GM19238 (cell line): ENCODE data around the gene ANKH.
"Not testable (repeated sequence)": the region's sequence is repeated elsewhere in the genome, so short reads cannot be mapped to it uniquely, and the experiment has no call there.

ENCODE experiments used
- DNase-seq: peaks from one replicate; pipeline ENCODE4 v3.0.0; 2011; ENCODE audit warnings: low spot score; ENCODE audit not compliant: insufficient read length

ANKH gene

DNA sequence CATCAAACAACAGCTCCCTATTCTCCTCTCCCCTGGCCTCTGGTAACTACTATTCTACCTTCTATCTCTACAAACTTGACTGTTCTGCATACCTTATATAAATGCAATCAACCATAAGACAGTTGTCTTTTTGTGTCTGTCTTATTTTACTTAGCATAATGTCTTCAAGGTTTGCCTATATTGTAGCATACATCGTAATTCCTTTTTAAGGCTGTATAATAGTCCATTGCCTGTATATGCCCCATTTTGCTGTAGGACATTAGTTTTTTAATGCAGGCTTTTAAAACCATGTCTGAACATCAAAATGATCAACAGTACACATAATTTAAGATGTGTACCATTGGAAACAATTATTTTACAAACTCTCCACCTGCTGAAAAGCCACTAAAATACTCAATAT, 12.4 kb downstream of the ANKH start:
- DNase-seq = no peak

DNA sequence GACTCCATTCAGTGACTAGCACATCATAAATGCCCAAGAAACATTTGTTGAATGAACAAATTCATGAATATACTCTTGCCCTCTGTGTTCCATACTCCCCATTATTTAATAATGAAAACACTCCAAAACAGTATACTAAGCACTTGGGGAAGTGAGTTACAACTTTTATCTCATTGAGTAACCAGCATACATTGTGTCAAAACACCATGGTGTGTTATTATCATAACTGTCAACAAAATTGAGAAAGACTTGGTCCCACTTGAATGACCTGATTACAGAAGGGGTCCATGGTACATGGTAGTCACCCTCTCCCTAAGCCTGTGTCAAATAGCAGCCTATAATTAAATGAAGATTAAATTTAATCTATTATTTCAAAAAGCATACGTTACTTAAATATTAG, 16.2 kb downstream of the ANKH start:
- DNase-seq = no peak

DNA sequence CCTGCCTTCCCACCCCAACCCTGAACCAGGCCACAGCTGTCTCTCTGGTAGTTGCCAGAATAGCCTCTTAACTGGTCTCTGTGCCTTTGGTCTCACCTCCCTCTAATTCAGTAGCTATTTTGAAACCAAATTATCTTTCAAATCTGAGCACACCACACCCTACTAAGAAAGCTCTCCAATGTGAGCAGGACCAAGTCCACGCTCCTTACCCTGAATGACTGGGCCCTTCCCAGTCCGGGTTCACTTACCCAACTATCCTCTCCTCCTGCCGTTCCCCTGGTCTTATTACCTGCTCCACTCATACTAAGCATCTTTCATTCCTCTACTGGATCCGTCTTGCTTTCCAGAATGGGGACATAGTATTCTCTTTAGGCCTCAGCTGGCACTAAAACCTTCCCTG, 16.8 kb downstream of the ANKH start:
- no peak for DNase-seq

DNA sequence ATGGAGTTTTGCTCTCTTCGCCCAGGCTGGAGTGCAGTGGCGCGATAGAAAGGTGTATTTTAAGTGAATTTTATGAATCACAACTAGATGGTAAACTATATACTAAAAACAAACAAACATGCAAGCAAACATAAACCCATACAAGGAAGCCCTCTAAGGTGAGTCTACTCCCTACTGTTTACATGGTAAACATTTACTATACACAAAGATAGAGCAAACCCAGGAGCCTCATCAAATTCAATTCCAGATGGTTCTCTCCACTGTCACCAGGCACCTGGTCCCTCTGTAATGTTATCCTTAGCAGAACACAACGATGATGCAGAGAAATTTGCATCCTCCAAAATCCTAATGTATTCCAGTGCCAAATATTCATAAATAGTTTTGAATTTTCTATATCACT, 17.9 kb downstream of the ANKH start:
- DNase-seq = no peak

DNA sequence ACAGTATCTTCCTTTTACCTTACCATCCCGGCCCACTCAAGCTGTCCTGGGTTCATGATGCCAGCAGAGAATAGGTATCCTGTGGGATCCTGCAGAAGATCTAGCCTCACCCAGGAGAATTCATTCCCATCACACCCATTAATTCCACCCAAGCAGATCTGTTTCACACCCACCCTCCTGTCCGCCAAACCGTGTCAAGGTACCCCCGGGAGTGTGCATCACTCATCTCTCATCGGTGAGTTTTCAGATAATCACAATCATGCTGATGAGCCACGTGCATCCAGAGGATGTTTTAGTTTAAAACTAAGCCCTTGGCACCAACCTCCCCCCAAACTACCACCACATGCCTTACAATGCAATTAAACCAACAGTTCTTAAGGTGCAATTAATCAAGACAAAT, 18.8 kb downstream of the ANKH start:
- no peak for DNase-seq

DNA sequence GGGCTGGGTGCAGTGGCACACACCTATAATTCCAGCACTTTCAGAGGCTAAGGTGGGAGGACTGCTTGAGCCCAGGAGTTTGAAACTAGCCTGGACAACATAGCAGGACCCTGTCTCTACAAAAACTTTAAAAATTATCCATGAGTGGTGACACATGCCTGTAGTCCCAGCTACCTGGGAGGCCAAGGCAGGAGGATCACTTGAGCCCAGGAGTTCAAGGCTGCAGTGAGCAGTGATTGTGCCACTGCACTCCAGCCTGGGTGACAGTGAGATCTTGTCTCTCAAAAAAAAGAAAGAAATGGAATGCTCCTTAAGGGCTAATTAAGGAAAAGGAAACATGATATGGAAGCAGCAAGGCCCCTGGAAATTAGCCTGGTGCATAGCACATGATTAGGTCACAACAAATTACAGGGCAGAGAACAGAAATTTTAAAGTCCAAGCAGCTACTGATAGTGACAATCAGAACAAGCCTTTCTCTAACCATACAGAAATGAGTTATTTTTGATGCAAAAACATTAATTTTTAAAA, 19.5 kb downstream of the ANKH start:
- no peak for DNase-seq

DNA sequence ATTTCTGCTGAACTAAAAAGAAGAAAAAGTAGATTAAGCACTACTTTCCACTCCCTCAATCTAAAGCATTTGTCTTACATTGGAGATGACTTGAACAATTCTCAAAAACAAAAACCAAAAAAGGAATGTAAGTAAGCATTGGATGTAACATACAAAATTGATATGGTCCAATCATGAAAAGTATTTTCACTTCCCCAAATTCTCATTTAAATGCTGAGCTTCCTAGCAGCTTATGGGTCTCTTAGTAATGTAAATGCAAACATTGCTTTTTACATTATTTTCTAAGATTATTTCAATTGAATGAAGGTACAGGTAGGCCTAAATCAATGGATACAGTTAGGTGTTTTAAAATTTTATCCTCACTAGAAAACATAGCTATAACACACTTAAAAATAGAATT, 20.0 kb downstream of the ANKH start:
- no peak for DNase-seq

DNA sequence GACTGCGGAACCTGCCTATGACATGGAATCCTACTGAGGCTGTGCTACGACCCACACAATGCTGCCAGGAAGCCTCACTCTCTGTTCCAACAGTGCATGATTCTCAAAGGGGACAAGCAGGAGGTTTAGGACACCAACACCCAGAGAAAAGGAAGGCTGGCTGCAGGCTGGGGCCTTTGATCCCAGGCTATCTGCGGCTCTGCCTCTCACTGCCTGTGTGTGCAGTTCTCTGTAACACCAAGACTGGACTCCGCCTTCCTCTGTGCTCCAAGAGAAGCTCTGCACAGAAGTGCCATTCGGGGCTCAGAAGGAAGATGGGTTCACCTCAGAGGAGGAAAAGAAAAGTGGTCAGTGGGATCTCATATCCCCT, 20.5 kb downstream of the ANKH start:
- no peak for DNase-seq

DNA sequence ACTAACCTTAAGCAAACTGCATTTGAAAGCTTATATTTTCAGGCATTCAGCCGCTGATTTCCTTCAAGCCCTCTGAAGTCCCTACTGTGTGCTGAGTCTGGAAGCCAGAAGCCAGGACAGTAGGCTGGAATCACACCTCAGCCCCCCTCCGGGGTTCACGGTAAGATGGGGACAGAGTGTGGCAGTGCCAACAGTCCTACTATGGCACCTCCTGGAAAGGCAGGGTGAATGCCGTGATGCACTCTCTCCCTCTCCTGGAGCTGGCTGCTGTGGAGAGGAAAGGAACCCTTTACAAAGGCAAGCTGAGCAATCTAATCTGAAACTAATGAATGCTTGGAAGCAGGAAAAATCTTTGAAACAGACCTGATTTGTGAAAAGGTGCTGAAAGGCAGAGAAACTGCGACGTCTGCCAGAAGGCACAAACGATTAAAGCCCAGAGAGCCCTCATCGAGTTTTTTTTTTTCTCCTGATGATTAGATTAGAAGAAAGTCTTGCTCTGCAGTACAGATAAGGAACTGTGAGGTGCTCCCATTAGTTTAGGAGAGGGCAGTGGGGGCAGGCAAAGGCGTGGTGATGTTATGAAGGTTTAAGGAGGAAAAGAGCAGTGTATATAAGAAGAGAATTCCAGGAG, 21.0 kb downstream of the ANKH start:
- DNase-seq = no peak

DNA sequence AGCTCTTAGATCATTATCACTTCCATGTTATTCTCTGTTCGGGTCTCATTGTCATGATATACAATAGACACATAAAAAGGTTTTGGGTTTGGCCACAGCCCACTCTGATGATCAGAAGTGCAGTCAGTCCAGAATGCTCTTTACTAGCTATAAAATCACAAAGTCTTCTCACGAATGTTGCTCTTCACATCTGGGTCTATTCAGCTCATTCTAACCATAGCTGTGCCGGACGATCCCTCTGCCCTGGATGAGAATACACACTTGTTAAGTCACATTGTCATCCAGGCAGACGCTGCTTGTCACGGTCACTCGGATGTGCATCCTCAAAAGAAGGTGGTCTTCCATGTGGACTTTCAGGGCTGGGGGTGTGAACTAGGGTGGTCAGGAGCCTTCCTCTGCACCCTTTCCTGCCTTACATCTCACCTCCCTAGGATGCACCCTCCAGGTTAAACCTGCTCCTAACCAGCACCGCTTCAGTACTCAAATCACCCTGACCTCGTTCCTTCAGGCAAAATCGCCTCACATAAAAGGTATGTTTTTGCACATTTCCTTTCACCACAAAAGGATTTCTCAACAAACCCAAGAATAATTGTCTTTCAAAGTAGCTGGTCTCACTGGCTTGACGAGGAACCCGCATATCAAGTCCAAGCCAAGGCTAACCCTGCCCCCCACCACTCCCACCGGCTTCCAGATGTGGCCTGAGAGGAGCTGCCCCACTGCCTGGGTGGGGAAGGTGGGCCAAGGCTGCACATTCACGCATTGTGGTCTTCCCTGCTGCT, 21.9 kb downstream of the ANKH start:
- DNase-seq = no peak

DNA sequence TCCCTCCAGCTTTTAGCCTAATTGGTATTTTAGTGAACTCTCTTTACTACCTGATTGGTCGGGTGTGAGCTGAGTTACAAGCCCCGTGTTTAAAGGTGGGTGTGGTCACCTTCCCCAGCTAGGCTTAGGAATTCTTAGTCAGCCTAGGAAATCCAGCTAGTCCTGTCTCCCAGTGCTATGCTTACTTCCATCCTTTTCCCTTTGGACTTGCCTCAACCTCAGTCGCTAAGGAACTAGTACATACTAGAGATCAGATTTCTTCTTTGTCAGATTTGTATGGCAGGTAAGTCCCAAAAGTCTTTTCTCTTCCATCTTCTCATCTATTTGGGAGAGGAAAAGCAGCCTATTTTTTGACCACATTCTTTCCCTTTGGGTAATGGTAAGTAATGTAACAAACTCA, 22.6 kb downstream of the ANKH start:
- DNase-seq = not testable (repeated sequence)

DNA sequence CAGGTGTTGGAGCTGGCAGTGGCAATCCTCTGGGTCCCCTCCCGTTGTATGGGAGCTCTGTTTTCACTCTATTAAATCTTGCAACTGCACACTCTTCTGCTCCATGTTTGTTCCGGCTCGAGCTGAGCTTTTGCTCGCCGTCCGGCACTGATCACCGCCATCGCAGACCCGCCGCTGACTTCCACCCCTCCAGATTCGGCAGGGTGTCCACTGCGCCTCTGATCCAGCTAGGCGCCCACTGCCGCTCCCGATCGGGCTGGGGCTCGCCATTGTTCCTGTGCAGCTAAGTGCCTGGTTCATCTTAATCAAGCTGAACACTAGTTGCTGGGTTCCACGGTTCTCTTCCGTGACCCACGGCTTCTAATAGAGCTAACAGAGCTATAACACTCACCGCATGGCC, 23.2 kb downstream of the ANKH start:
- DNase-seq = no peak

DNA sequence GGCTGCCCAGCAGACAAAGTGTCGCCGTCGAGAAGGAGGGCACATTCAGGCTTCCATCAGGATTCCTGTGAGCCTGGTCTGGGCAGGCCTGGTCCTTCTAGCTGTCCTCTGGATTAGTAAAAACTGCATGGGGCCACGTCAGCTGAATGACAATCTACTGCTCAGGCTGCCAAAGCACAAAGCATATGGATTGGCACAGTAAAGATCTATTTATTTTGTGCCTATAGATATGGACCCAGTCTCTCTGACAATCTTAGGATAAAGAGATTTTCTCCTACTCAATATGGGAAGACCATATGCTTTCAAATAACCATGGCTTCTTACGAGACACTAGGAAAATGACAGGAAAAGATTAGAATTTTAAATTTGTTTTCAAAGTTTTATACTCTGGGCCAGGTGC, 24.1 kb downstream of the ANKH start:
- DNase-seq = no peak

DNA sequence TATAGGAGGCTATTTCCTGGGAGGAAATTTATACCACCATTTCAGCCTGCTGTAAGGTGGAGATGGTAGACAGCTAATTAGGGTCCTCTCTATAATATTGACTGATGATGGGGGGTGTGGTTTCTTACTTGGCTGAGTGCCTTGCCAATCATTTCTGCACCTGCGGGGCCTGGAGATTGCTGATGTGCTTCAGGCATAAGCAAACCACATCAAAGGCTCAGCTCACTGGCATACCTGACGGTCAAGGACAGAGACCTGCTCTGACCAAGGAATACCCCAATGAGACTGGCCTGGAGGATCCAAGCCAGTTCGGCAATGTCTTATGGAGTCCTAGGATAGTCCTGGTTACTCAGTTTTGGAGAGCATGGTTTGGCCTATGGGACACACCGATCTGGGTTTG, 29.5 kb downstream of the ANKH start:
- DNase-seq = no peak

DNA sequence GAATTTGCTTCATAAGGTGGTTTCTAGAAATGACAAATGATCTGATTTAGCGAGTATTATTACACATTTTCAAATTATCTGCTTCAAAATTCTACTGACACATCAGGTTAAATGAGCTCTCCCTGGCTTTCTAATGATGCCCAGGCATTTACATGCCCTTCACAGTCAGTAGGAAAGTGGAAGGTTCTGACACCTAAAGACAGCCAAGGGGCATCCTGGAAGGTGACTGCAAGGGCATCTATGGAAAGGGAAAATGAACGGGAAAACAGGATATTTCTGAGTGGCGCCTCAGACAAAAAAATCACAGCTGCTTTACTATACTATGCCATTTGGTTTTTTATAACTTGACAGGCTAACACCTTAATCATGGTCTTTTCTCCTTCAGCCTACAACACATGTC, 31.0 kb downstream of the ANKH start:
- DNase-seq = no peak

DNA sequence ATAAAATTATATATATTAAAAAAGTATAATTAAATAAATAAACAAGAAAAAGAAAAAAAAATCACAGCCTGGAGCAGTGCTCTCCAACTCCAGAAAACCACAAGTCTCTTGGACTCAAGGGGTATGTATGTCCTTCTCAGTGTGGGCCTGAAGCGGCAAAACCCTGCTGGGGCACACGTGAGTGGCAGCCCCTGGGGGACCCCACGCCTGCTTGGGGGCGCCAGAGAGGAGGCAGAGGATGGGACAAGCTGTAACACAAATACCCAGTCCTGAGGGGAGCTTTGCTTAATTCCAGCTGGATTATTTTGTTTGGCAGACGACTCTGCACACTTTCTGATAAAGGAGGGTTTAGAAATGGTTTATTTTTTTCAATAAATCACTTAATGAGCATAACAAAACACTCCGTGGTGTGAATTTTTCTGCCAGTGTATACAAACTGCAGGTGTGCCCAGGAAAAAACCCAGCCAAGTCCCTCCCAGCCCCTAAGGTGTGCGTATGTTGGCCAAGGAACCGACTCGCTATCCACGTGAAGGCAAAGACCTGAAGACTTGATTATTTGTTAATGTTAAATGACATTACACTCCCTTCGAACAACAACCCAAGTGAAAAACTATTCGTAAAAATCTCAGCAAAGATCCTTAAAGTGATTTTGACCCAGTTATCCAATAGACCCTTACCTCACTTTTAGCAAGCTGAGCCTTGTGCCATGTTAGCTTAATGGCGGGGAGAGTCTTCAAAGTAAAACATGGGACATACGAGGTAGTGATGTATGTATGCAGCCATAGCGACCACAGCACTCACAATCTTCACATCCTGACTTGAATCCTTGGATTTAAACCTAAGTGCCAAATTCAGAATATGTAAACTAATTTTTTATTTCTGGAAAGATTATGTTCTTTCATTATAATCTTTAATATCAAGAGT, 32.9 kb downstream of the ANKH start:
- no peak for DNase-seq

DNA sequence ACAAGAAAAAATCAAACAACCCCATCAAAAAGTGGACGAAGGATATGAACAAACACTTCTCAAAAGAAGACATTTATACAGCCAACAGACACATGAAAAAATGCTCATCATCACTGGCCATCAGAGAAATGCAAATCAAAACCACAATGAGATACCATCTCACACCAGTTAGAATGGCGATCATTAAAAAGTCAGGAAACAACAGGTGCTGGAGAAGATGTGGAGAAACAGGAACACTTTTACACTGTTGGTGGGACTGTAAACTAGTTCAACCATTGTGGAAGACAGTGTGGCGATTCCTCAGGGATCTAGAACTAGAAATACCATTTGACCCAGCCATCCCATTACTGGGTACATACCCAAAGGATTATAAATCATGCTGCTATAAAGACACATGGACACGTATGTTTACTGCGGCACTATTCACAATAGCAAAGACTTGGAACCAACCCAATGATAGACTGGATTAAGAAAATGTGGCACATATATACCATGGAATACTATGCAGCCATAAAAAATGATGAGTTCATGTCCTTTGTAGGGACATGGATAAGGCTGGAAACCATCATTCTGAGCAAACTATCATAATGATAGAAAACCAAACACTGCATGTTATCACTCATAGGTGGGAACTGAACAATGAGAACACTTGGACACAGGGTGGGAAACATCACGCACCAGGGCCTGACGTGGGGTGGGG, 34.0 kb downstream of the ANKH start:
- not testable (repeated sequence) for DNase-seq

DNA sequence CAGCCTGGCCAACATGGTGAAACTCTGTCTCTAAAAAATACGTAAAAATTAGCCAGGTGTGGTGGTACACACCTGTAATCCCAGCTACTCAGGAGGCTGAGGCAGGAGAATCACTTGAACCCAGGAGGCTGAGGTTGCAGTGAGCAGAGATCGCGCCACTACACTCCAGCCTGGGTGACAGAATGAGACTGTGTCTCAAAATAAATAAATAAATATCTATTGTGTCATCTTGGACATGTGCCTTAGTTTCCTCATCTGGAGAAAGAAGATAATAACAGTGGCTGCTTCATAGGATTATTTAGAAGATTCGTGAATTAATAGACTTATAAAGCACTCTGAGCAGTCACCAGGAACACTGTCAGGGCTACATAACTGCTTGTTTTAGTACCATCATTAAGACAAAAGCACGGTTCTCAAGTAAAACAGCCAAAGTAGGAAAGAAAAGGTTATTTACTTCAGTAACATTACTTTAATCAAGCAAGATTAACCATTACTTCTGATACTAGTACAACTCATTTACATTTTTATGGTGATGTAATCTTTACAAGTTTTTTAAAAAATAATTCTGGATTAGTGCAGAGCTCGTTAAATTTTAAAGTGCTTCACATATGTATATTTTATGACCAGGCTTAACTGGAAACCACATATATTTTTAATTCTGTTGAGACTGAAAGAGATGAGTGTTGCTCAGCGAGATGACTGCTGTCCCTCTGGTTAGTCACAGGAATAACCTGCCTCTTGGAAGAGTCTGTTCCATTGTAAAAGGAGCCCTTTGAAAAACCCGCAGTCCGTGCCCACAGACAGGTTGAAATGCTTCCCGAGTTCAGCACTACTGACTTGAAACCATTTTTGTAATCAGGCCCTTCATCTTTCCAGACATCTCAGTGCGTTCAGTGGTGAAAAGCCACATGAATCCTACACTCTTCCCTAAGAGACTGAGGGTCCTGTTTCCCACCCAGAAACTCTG, 36.7 kb downstream of the ANKH start:
- no peak for DNase-seq

DNA sequence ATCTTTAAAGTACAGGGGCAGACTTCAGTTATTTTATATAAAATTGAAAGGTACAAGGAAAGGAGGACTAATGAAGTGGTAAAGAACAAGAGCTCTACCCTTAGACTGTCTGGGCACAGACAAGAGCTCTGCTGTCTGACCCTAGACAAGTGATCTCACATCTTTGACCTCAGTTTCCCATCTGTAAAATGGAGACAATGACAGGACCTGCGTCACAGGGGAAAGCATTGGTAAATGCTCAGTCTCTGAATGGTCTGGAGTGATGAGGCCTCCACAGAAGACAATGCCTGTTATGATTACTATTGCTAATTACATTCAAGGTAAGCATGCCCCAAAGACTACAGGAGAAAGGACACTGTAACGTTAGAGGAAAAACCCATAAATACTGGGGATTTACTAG, 37.5 kb downstream of the ANKH start:
- no peak for DNase-seq

DNA sequence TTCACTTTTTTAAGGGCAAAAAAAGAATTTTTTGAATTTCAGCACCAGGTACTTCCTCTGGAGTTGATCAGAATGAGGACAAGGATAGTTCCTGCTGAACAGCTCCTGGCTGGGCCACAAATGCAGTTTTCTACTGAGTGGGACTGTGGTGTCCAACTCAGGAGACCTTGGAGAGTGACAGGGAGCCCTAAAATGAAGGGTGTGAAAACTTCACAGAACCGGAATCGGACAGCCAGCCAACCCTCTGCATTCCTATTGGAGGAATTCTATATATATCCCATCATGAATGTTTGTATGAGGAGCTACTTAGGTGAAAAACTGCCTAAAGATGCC, 40.6 kb downstream of the ANKH start:
- no peak for DNase-seq
